A673 (cell line): ENCODE measurements around the gene HOXA5. TPM values are rescaled to one million over a fixed set of nuclear protein-coding genes. Genes with fewer than 3 reads are reported as not detected.
A peak's percentile ranks its signal among the peaks of the same experiment; 100 is the strongest.

Experiments used
- BruUV-seq: library from RNA; stranded (reverse); fragments of 400-500 nt; replicated peaks from 2 replicates; lab custom pipeline; 2021; lab: Mats Ljungman, UMichigan
- CTCF ChIA-PET: fragments of 300-600 bp; sonication (Branson Sonifier 250); formaldehyde crosslinking; loops from one replicate; lab custom pipeline; 2022; ENCODE audit warnings: antibody characterized with exemption; lab: Charles Lee
- POLR2A ChIA-PET: fragments of 300-600 bp; sonication (Branson Sonifier 250); formaldehyde crosslinking; loops from one replicate; lab custom pipeline; 2022; ENCODE audit warnings: antibody characterized with exemption; ENCODE audit not compliant: low non-redundant PET; lab: Charles Lee
- DNase-seq: peaks from one replicate; pipeline ENCODE4 v3.0.0-alpha.2; 2015; ENCODE audit warnings: low spot score
- H3K27ac ChIP-seq: fragments of 200-600 bp; sonication (generic); 2 replicates; pipeline ENCODE4 v1.5.1; 2016; ENCODE audit warnings: mixed run types, low read depth, mild to moderate bottlenecking, mixed read lengths, antibody characterized with exemption, low read length; ENCODE audit not compliant: poor library complexity, severe bottlenecking
- H3K27me3 ChIP-seq: fragments of 200-600 bp; sonication (generic); replicated peaks from 2 replicates; pipeline ENCODE4 v1.6.1; 2017; ENCODE audit warnings: mixed run types, low read depth, mild to moderate bottlenecking, mixed read lengths, antibody characterized with exemption, low read length; ENCODE audit not compliant: insufficient read depth, poor library complexity
- H3K36me3 ChIP-seq: fragments of 200-600 bp; sonication (generic); 2 replicates; pipeline ENCODE4 v1.6.1; 2016; ENCODE audit warnings: mixed run types, mild to moderate bottlenecking, mixed read lengths, antibody characterized with exemption, low read length; ENCODE audit not compliant: insufficient read depth, poor library complexity, severe bottlenecking
- H3K4me1 ChIP-seq: fragments of 200-600 bp; sonication (generic); 2 replicates; pipeline ENCODE4 v1.6.1; 2017; ENCODE audit warnings: mixed run types, mild to moderate bottlenecking, mixed read lengths, antibody characterized with exemption, low read length; ENCODE audit not compliant: insufficient read depth, poor library complexity, severe bottlenecking
- H3K4me3 ChIP-seq: fragments of 200-600 bp; sonication (generic); 2 replicates; pipeline ENCODE4 v1.5.1; 2016; ENCODE audit warnings: low read depth, mixed run types, mild to moderate bottlenecking, mixed read lengths, low read length; ENCODE audit not compliant: poor library complexity, severe bottlenecking
- H3K9me3 ChIP-seq: fragments of 200-600 bp; sonication (generic); 2 replicates; pipeline ENCODE4 v1.6.1; 2016; ENCODE audit warnings: mixed run types, low read depth, mild to moderate bottlenecking, mixed read lengths, antibody characterized with exemption, low read length; ENCODE audit not compliant: poor library complexity, severe bottlenecking
- CTCF ChIP-seq: fragments of 300-800, 200-600 bp; sonication (generic); conservative IDR thresholded peaks from 2 replicates; pipeline ENCODE4 v1.5.1; 2017; ENCODE audit warnings: low read depth, mild to moderate bottlenecking, antibody characterized with exemption, low read length, moderate library complexity, mixed read lengths
- EZH2 ChIP-seq: fragments of 200-600 bp; sonication (generic); IDR thresholded peaks from 2 replicates; pipeline ENCODE4 v1.6.1; 2017; ENCODE audit warnings: borderline replicate concordance, low read depth, mild to moderate bottlenecking, mixed read lengths, antibody characterized with exemption, low read length; ENCODE audit not compliant: poor library complexity, severe bottlenecking
- intact Hi-C: fragments of 100-400 bp; cut with micrococcal nuclease; formaldehyde crosslinking; loops from one replicate; pipeline ENCODE4 v1.10.0; 2022; ENCODE audit not compliant: unreplicated experiment
- total RNA-seq: library from RNA; stranded (reverse); gene quantifications from 2 replicates; pipeline ENCODE4 v1.2.3, GENCODE V29; 2021

The HOXA5 gene
- total RNA-seq, 1 experiment from 2014 or later, result not detected

DNA sequence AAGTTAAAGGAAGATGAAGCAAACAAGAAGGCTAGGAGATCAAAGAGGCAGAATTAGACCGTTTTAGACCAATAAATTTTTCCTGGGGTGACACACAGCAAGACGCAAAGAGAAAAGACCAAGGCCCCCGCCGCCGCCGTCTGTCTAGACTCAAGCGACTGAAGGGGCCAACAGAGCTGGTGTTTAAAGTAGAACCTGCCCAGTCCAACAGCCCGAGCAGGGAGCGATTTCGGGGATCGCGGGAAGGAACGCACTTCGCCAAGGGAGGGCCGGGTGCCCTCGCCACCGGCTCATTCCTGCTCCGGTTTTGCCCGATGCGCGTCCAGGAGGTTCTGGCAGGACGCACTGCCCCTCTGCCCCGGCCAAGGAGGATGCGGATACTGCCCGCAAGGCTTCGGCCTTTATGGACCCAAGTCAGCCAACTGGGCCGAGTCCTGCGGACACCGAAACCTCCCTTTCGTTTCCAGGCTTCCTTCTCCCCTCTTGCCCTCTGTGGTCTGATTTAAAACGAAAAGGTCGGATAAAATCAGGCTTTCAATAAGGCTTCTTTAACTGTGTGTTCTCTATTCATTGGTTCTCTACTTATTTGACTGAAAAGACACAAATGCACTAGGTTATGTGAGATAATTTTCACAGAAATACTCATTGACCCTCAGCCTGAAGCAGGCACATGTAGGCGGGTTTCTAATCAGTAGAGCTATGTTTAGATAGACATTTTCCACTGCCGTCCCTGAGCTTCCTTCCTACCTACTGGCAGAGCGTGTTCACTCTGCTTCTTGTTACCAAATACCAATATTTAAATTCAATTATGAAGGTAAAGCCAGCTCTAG lies 15.2 kb upstream of the HOXA5 start:
- no peak for TF ChIP-seq CTCF
- no peak for TF ChIP-seq EZH2
- H3K4me3 ChIP-seq, result no peak overlapping the region
- no peak for DNase-seq

GRCh38 chr7:27157702-27158431 lies 14.4 kb upstream of the HOXA5 start:
- Histone ChIP-seq H3K27ac (no peak overlapping the region), H3K36me3 (no peaks in the 10 kb centered on the region), H3K9me3 (no peaks in the 10 kb centered on the region), H3K27me3 (peaks cover 61% of the 10 kb centered on the region), H3K4me3 (no peak overlapping the region), H3K4me1 (peaks cover 7% of the 10 kb centered on the region)
- POLR2A ChIA-PET, result no interaction called here
- no peak for TF ChIP-seq CTCF
- TF ChIP-seq EZH2, result no peak
- CTCF ChIA-PET, result no interaction called here
- no TSS peak for BruUV-seq
- intact Hi-C loops, result no loop called here
- no peak for DNase-seq

More for the DNA sequence above, 15.2 kb upstream of the HOXA5 start:
- Histone ChIP-seq H3K27me3 (peaks cover 61% of the 10 kb centered on the region), H3K4me1 (peaks cover 7% of the 10 kb centered on the region), H3K27ac (no peak overlapping the region), H3K9me3 (no peaks in the 10 kb centered on the region), H3K36me3 (no peaks in the 10 kb centered on the region)
- ChIA-PET CTCF (interaction anchor here (0.6 to 0.7 kb wide), 2 partner anchors 305 to 1256 kb away, joined by 3 read pairs; no protein-coding TSS in a partner anchor), POLR2A (no interaction called here)
- intact Hi-C loops, result no loop called here
- BruUV-seq, result no TSS peak

DNA sequence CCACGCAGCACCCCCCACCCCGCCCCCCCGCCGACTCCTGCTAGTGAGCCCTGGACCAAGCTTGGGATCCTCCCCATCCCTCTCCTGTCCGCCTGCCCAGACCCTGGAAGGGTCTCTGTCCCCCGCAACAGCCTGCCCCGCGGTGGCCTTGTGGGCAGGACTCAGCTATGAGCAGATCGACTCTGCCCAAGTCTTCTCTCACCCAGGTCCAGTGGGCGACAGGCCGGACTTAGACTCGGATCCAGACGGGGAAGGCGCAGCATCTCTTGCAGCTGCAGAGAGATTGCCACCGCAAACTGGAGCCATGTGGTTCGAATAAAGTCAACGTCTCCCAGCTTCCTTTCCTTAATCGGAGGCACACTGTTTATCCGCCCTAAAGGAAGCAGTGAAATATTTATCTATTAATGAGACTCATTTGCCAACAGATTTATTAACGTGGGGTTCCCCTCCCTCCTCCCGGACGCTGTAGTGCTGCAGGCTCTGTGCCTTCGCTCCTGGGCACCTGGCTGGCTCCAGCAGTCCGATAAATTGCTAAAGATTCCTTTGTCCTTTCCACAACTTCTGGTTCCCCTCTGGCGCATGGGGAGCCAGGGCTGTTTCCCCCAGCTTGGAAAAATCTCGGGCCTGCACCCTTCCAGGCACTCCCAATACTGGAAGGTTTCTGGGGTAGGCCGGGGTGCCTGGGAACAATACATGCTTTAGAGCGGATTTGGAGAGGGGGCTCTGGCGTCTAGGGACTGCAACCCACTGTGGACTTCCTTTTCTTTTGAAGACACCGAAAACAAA lies 13.6 kb upstream of the HOXA5 start:
- Histone ChIP-seq H3K4me1 (peaks cover 7% of the 10 kb centered on the region), H3K36me3 (no peaks in the 10 kb centered on the region), H3K9me3 (no peaks in the 10 kb centered on the region), H3K4me3 (peak overlapping the region; percentile 49), H3K27ac (no peak overlapping the region), H3K27me3 (peaks cover 63% of the 10 kb centered on the region)
- POLR2A ChIA-PET, result no interaction called here
- TF ChIP-seq EZH2, result no peak
- no peak for DNase-seq
- intact Hi-C loops, result no loop called here
- CTCF ChIA-PET, result no interaction called here
- BruUV-seq, result no TSS peak
